Kidney (tissue), 2 donors: ENCODE results near the gene CLCA4. TPM values are rescaled to one million over a fixed set of nuclear protein-coding genes. Genes with fewer than 3 reads are reported as not detected.

Source experiments
- polyA plus RNA-seq: library from polyadenylated mRNA; stranded (reverse); fragments of 350-450 nt; fragmentation: Illumina TruSeq; extraction: RNeasy Lipid Tissue Mini Kit (QIAGEN cat#74804); gene quantifications from one replicate; pipeline ENCODE4 v1.2.3, GENCODE V29; 2014; ENCODE audit warnings: low read depth, low replicate concordance; ENCODE audit not compliant: insufficient read depth
- total RNA-seq: library from RNA; stranded (reverse); fragmentation: NEBNext Ultra II Directional; extraction: Animal tissue kit (Norgen Biotek cat#: 25700); gene quantifications from one replicate; pipeline ENCODE4 v1.2.1, GENCODE V29; 2021
- donor health status: DM: yes; HTN: yes; CAD: no.

The CLCA4 gene
- total and polyA plus RNA-seq, 2 donors from 2014 or later = 0.13 TPM; not detected in 1

Other genes starting within 250 kb of the CLCA4 start
- 57.3 TPM for gene ODF2L, start 150.8 kb upstream of the CLCA4 start, total RNA-seq
- 19.2 TPM for gene ODF2L, start 150.8 kb upstream of the CLCA4 start, polyA plus RNA-seq
- gene CLCA2, start 122.9 kb upstream of the CLCA4 start, total RNA-seq = not detected
- not detected for gene CLCA2, start 122.9 kb upstream of the CLCA4 start, polyA plus RNA-seq
- gene CLCA1, start 78.2 kb upstream of the CLCA4 start, total RNA-seq = not detected
- not detected for gene CLCA1, start 78.2 kb upstream of the CLCA4 start, polyA plus RNA-seq
- 79.7 TPM for gene SH3GLB1, start 157.5 kb downstream of the CLCA4 start, total RNA-seq
- gene SH3GLB1, start 157.5 kb downstream of the CLCA4 start, polyA plus RNA-seq = 47.9 TPM